Naive thymus-derived CD4-positive, alpha-beta T cell (primary cell): ENCODE results near the gene TRMT11. TPM values are rescaled to one million over a fixed set of nuclear protein-coding genes. Genes with fewer than 3 reads are reported as not detected.
A peak's percentile ranks its signal among the peaks of the same experiment; 100 is the strongest.

Experiments
- ATAC-seq: fragments of 150-1000 bp; cut with Tn5 transposase; 2 replicates; pipeline ENCODE4 v1.10.0; 2021; ENCODE audit warnings: mild to moderate bottlenecking, moderate library complexity
- CTCF ChIA-PET: fragments of 350-600 bp; sonication (Branson Sonifier 250); formaldehyde crosslinking; loops from one replicate; lab custom pipeline; 2021; ENCODE audit warnings: antibody characterized with exemption; lab: Charles Lee
- POLR2A ChIA-PET: fragments of 350-600 bp; sonication (Branson Sonifier 250); formaldehyde crosslinking; loops from one replicate; lab custom pipeline; 2021; ENCODE audit warnings: antibody characterized with exemption, inconsistent platforms; lab: Charles Lee
- DNase-seq, 9 donors: peaks; one replicate each; pipeline versions ENCODE4 v3.0.0 to v3.0.0-alpha.2; 2020 to 2022; ENCODE audit warnings: mixed read lengths in 1 of 9
- H3K27ac ChIP-seq: one replicate; pipeline ENCODE4 v1.7.0; 2013; ENCODE audit warnings: mild to moderate bottlenecking, low read depth, low read length, moderate library complexity
- H3K27me3 ChIP-seq, 2 donors: one replicate each; pipeline ENCODE4 v1.7.0; 2013; ENCODE audit warnings: low read length in 2 of 2, mild to moderate bottlenecking in 2 of 2, moderate library complexity in 2 of 2; ENCODE audit not compliant: control insufficient read depth in 2 of 2, insufficient read depth in 2 of 2
- H3K36me3 ChIP-seq, 3 experiments: 1 replicate in 2 of 3; 2 replicates in 1 of 3; pipeline ENCODE4 v1.7.0; 2013; ENCODE audit warnings: low read length in 3 of 3, mild to moderate bottlenecking in 3 of 3, moderate library complexity in 1 of 3; ENCODE audit not compliant: insufficient read depth in 3 of 3, control insufficient read depth in 2 of 3
- H3K4me1 ChIP-seq, 2 donors: one replicate each; pipeline ENCODE4 v1.7.0; 2013; ENCODE audit warnings: low read length in 2 of 2, mild to moderate bottlenecking in 2 of 2, moderate library complexity in 1 of 2; ENCODE audit not compliant: control insufficient read depth in 2 of 2, insufficient read depth in 2 of 2
- H3K4me3 ChIP-seq: 2 replicates; pipeline ENCODE4 v1.7.0; 2013; ENCODE audit warnings: mild to moderate bottlenecking, low read length
- H3K9me3 ChIP-seq, 3 experiments: 1 replicate in 2 of 3; 2 replicates in 1 of 3; pipeline ENCODE4 v1.7.0; 2013; ENCODE audit warnings: low read length in 3 of 3; ENCODE audit not compliant: control insufficient read depth in 2 of 3
- H3K27ac Mint-ChIP-seq, 9 donors: one replicate each; pipeline ENCODE4 v1.8.0; 2020 to 2022; ENCODE audit warnings: mixed read lengths in 9 of 9, mild to moderate bottlenecking in 8 of 9, moderate library complexity in 5 of 9, inconsistent platforms in 2 of 9
- H3K27me3 Mint-ChIP-seq, 5 donors: one replicate each; pipeline ENCODE4 v1.8.0; 2021 to 2022; ENCODE audit warnings: mixed read lengths in 5 of 5, mild to moderate bottlenecking in 1 of 5
- H3K36me3 Mint-ChIP-seq, 5 donors: one replicate each; pipeline ENCODE4 v1.8.0; 2020 to 2022; ENCODE audit warnings: mixed read lengths in 5 of 5, mild to moderate bottlenecking in 3 of 5, inconsistent platforms in 1 of 5
- H3K4me1 Mint-ChIP-seq, 7 donors: one replicate each; pipeline ENCODE4 v1.8.0; 2020 to 2022; ENCODE audit warnings: mixed read lengths in 7 of 7, mild to moderate bottlenecking in 3 of 7, inconsistent platforms in 1 of 7
- H3K4me3 Mint-ChIP-seq, 10 donors: one replicate each; pipeline ENCODE4 v1.8.0; 2020 to 2022; ENCODE audit warnings: mild to moderate bottlenecking in 10 of 10, mixed read lengths in 10 of 10, moderate library complexity in 6 of 10, inconsistent platforms in 2 of 10
- H3K9me3 Mint-ChIP-seq, 11 donors: one replicate each; pipeline ENCODE4 v1.8.0; 2020 to 2022; ENCODE audit warnings: mixed read lengths in 11 of 11, mild to moderate bottlenecking in 4 of 11, inconsistent platforms in 1 of 11, moderate library complexity in 1 of 11
- intact Hi-C, 2 donors: fragments of 100-400 bp; cut with micrococcal nuclease; formaldehyde crosslinking; loops; one replicate each; pipeline ENCODE4 v1.15.1; 2023
- polyA plus RNA-seq, 2 donors: library from polyadenylated mRNA; unstranded; fragments of 300-500 nt; fragmentation: Illumina TruSeq; gene quantifications; one replicate each; pipeline ENCODE4 v1.2.3, GENCODE V29; 2021
- total RNA-seq, 6 experiments: library from RNA in 5 of 6; stranded (reverse) in 5 of 6; gene quantifications; 1 replicate in 5 of 6; 2 replicates in 1 of 6; pipeline ENCODE4 v1.2.3 and lab custom pipeline; 2021 to 2026

TRMT11 gene
- 10 to 100 TPM; 13.6 to 34.1 (median 20.1) TPM for total RNA-seq
- 10 to 100 TPM; 12.4 to 14.3 TPM for polyA plus RNA-seq
- total RNA-seq (lab: John Stamatoyannopoulos, UW) = 21.0 reads per million, percentile 51 among the genes with 10 or more reads in this experiment

DNA sequence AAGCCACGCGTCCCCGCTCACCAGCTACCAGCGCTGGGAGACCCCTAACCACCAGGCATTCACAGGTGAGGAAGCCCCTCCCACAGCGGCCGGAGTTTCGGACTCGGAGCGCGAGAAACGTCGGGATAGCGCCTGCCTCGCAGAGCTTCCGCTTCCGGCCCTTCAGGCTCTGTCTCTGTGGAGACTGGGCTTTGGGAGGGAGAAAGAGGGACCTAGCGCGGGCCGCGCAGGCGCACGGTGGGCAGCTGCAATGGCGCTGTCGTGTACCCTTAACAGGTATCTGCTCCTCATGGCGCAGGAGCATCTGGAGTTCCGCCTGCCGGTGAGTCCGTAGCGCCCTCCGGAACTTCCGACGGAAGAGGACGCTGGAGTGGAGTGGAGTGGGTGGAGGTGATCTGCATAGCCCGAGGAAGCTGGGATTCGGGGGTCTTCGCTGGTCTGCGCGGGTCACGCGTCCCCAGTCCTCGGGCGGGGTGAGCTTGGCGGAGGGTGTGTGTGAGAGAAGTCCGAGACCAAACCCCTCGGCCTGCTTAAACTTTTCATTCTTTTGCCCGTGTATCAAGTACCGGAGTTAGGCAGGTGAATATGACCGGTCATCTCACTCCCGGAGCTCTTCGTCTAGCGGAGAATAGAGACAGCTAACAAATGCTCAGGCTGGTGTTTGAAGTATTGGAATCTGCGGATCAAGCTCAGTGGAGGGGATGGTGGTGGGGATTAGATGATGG lies at the start of gene TRMT11:
TSS of gene TRMT11 (plus strand) at position 240 of the 725 bp plus-strand sequence. CDS start at position 251, 11 bp downstream.
- peaks cover 0 to 7% (median 0%) of the 10 kb centered on the region in 3 experiments for H3K36me3 ChIP-seq
- H3K27me3 ChIP-seq = no peaks in the 10 kb centered on the region
- H3K27ac Mint-ChIP-seq = no peak within 1 kb of the TSS
- H3K36me3 Mint-ChIP-seq = no peaks in the 10 kb centered on the region
- H3K27me3 Mint-ChIP-seq = no peaks in the 10 kb centered on the region
- no peaks in the 10 kb centered on the region for H3K9me3 ChIP-seq
- peak; percentile 58 to 80 (median 77) for DNase-seq
- H3K4me1 Mint-ChIP-seq = peaks cover 0 to 19% (median 2%) of the 10 kb centered on the region in 7 donors
- H3K27ac ChIP-seq = peak within 1 kb of the TSS; percentile 76
- CTCF ChIA-PET = interaction anchor here (0.8 to 2.6 kb wide), 9 partner anchors 9 to 232 kb away, joined by 3 to 11 read pairs (median 4); partner anchors contain the start of gene HINT3
- H3K4me3 ChIP-seq = peak within 1 kb of the TSS; percentile 89
- H3K4me3 Mint-ChIP-seq = peak within 1 kb of the TSS in 4 of 10 donors; percentile 12 to 40 (median 24)
- H3K4me1 ChIP-seq = peaks cover 14 to 21% of the 10 kb centered on the region in 2 donors
- no peaks in the 10 kb centered on the region for H3K9me3 Mint-ChIP-seq
- intact Hi-C loops = loop anchor here (1.0 to 10.0 kb wide), 12 partner anchors 10 to 1531 kb away; partner anchors contain the start of genes HINT3 (in 2 of the 2), NCOA7 (in 2 of the 2), RNF146 (in 2 of the 2) and CENPW (in 1 of the 2)
- ATAC-seq = peak; percentile 95
- POLR2A ChIA-PET = interaction anchor here (0.6 to 2.7 kb wide), 19 partner anchors 9 to 687 kb away, joined by 3 to 39 read pairs (median 3); partner anchors contain the start of genes HDDC2, HINT3 and NCOA7

DNA sequence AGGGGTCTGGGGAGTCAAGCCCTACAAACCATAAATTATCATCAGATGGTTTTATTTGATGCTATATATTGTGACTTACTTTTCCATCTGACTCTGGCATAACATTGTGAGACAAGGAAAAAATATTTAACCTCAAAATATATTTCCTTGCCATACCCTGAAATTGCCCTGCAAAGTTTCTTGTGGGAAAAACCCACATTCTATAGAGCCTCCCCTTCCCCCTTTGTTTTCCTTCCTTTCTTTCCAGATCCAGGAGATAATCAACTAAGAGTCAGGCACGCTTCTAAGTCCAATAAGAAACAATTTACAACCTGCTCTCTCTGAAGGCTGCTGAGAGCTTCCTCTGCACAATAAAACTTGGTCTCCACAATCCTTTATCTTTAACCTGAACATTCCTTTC lies 47.3 kb upstream of the TRMT11 start:
- peaks cover 0 to 4% (median 0%) of the 10 kb centered on the region in 11 donors for H3K9me3 Mint-ChIP-seq

DNA sequence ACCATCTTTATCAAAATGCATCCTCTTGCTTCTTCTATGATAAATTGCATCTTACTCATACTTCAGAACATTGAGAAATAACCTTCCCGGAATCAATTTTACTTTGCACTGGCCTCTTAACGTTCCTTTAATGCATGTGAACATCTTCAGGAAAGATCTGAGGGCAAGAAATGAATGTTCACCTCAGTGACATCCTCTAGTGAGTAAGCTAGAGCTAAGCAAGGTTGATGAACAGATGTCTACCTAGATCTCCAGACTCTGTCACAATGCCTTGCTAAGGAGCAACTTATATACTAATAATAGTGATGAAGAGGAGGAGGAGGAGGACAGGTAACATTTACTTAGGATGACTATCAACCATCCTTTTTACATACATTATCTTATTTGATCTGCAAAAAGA lies 46.5 kb upstream of the TRMT11 start:
- POLR2A ChIA-PET = no interaction called here
- Mint-ChIP-seq H3K4me1 (peaks cover 0 to 14% (median 0%) of the 10 kb centered on the region in 7 donors), H3K27me3 (peaks cover 0 to 7% (median 6%) of the 10 kb centered on the region in 5 donors), H3K27ac (no peak overlapping the region), H3K4me3 (no peak overlapping the region), H3K9me3 (peaks cover 0 to 4% (median 0%) of the 10 kb centered on the region in 11 donors), H3K36me3 (peaks cover 0 to 5% (median 0%) of the 10 kb centered on the region in 5 donors)
- H3K4me1 ChIP-seq = no peaks in the 10 kb centered on the region
- H3K27ac ChIP-seq = no peak overlapping the region
- H3K36me3 ChIP-seq = no peaks in the 10 kb centered on the region
- ATAC-seq (no peak), DNase-seq (no peak)
- H3K4me3 ChIP-seq = no peak overlapping the region
- CTCF ChIA-PET = no interaction called here
- intact Hi-C loops = no loop called here
- no peaks in the 10 kb centered on the region for H3K9me3 ChIP-seq
- no peaks in the 10 kb centered on the region for H3K27me3 ChIP-seq

More for the DNA sequence above, 47.3 kb upstream of the TRMT11 start:
- no peaks in the 10 kb centered on the region for H3K9me3 ChIP-seq
- ChIA-PET POLR2A (no interaction called here), CTCF (no interaction called here)
- no peak overlapping the region for H3K4me3 ChIP-seq
- Mint-ChIP-seq H3K36me3 (peaks cover 0 to 5% (median 0%) of the 10 kb centered on the region in 5 donors), H3K4me3 (no peak overlapping the region), H3K27ac (no peak overlapping the region), H3K27me3 (peaks cover 0 to 8% (median 6%) of the 10 kb centered on the region in 5 donors), H3K4me1 (peaks cover 0 to 14% (median 0%) of the 10 kb centered on the region in 7 donors)
- H3K27ac ChIP-seq = no peak overlapping the region
- H3K27me3 ChIP-seq = no peaks in the 10 kb centered on the region
- no peak for ATAC-seq
- DNase-seq = no peak
- H3K4me1 ChIP-seq = no peaks in the 10 kb centered on the region
- no peaks in the 10 kb centered on the region for H3K36me3 ChIP-seq
- intact Hi-C loops = no loop called here

DNA sequence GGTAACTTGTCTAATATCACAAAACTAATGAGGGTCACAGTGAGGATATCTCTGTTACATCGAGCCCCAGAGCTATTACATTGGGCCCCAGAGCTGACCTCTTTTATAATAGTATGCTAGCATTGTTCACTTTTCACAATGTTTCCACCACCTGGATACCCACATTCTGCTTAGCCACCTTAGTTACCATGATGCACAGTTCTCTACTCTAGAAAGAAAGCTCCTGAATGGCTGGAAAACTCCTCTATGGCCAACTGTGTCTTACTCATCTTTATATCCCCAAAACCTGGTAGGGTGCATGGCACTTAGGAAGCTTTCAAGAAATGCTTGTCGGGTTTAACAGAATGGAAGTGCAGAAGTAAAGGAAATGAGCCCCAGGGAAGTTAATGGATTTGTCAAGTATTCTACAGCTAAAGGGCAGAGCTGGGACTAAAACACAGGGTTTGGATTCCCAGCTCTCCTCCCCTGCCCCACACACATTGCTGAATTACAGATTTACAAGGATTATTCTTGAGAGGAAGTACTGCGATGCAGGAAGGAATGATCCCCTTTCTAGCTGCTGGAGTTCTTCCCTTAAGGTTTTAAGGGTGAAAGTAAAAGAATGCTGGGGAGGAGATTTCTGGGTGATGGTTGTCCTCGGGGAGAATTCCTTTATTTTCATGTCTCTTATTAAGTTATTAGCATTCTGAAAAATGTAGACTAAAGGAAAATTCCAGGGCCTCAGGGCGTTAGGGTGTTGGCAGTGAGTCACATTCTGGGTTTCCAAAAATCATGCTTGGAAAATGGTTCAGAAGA lies 45.9 kb upstream of the TRMT11 start:
- Mint-ChIP-seq H3K27me3 (peaks cover 0 to 6% (median 6%) of the 10 kb centered on the region in 5 donors), H3K36me3 (peaks cover 0 to 3% (median 0%) of the 10 kb centered on the region in 5 donors), H3K9me3 (peaks cover 0 to 2% (median 0%) of the 10 kb centered on the region in 11 donors), H3K4me3 (no peak overlapping the region), H3K4me1 (peaks cover 0 to 14% (median 0%) of the 10 kb centered on the region in 7 donors), H3K27ac (no peak overlapping the region)
- ATAC-seq (no peak), DNase-seq (no peak)
- ChIA-PET CTCF (no interaction called here), POLR2A (no interaction called here)
- Histone ChIP-seq H3K4me3 (no peak overlapping the region), H3K27me3 (no peaks in the 10 kb centered on the region), H3K9me3 (no peaks in the 10 kb centered on the region), H3K4me1 (no peaks in the 10 kb centered on the region), H3K27ac (no peak overlapping the region), H3K36me3 (no peaks in the 10 kb centered on the region)
- intact Hi-C loops = no loop called here

DNA sequence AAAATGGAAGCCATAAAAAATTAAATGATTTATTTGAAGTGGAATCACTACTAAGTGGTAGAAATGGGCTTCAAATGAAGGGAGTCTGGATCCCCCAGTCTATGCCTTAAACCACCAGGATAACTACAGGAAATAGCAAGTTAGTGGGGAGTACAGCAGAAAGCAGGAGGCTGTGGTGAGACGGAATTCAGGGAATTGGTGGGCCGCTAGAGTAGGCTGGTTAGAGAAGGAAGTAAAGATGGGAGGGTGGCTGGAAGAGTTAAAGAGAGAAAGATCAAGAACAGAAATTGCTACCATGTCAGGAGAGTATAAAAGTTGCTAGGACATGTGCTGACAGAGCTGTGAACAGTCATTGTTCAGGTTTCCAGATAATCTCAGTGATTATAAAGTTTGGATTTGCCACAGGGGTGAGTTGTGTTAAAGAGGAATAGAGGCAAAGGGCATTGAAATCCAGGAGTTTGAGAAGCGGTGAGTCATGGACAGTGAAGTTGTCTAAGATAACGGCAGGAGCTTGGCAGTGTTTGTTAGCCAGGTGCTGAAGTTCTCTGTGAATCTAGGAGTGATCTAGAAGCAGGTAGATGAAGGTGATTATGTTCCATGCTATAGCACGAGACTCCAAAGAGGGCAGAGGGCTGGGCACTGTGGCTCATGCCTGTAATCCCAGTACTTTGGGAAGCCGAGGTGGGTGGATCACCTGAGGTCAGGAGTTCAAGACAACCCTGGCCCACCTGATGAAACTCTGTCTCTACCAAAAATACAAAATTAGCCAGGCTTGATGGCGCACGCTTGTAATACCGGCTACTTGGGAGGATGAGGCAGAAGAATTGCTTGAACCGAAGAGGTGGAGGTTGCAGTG lies 43.4 kb upstream of the TRMT11 start:
- H3K36me3 Mint-ChIP-seq = no peaks in the 10 kb centered on the region
- H3K36me3 ChIP-seq = no peaks in the 10 kb centered on the region
- CTCF ChIA-PET = interaction anchor here (0.6 kb wide), 2 partner anchors 23 to 829 kb away, joined by 3 read pairs; no protein-coding TSS in a partner anchor
- ATAC-seq (no peak), DNase-seq (no peak)
- POLR2A ChIA-PET = no interaction called here
- intact Hi-C loops = no loop called here
- H3K4me1 ChIP-seq = no peaks in the 10 kb centered on the region
- no peaks in the 10 kb centered on the region for H3K9me3 Mint-ChIP-seq
- H3K4me3 Mint-ChIP-seq = no peak overlapping the region
- H3K4me1 Mint-ChIP-seq = peaks cover 0 to 14% (median 0%) of the 10 kb centered on the region in 7 donors
- H3K27ac ChIP-seq = no peak overlapping the region
- H3K4me3 ChIP-seq = no peak overlapping the region
- H3K27ac Mint-ChIP-seq = no peak overlapping the region
- no peaks in the 10 kb centered on the region for H3K27me3 ChIP-seq
- peaks cover 0 to 6% (median 6%) of the 10 kb centered on the region in 5 donors for H3K27me3 Mint-ChIP-seq
- no peaks in the 10 kb centered on the region for H3K9me3 ChIP-seq
